ENCODE results near the gene IQSEC3. TPM values are rescaled to one million over a fixed set of nuclear protein-coding genes. Genes with fewer than 3 reads are reported as not detected.

Gene IQSEC3
- total and polyA plus RNA-seq, 2 of the 13 experiments (the other 11 are each of a cell fraction or from before 2014, with no cell fraction given): not detected

- no peak for TF ChIP-seq DRAP1 (CRISPR knock-in tag; IDR thresholded peaks at IDR 0.05)
- TF ChIP-seq FOXA3 (CRISPR knock-in tag; IDR thresholded peaks at IDR 0.05): no peak
- no peak for TF ChIP-seq MEF2D (CRISPR knock-in tag; IDR thresholded peaks at IDR 0.05)
- TF ChIP-seq MAFG (CRISPR knock-in tag; IDR thresholded peaks at IDR 0.05): no peak
- TF ChIP-seq ZBTB42 (CRISPR knock-in tag; IDR thresholded peaks at IDR 0.05): no peak
- TF ChIP-seq ZNF790 (CRISPR knock-in tag; IDR thresholded peaks at IDR 0.05; ENCODE audit: borderline replicate concordance): no peak
These were observed 51.3 kb downstream of the IQSEC3 start (continued) for GRCh38 chr12:117816-118345.

- Histone ChIP-seq H3K4me3 (replicated peaks in 1 of 3; ENCODE audit: insufficient read depth in 1 of 3, low read depth in 2 of 3, low read length in 3 of 3) (no peak overlapping the region), H3K4me1 (ENCODE audit: insufficient read depth, low read length) (no peaks in the 10 kb centered on the region), H2AFZ (ENCODE audit: low read length) (no peak overlapping the region), H3K27ac (ENCODE audit: extremely low read length, insufficient read depth, low read length) (no peak overlapping the region), H3K27me3 (ENCODE audit: control insufficient read depth in 1 of 2, insufficient read depth in 2 of 2, low read length in 2 of 2) (peaks cover 1 to 7% of the 10 kb centered on the region in 2 experiments; a peak in 2 of 5 replicates), H3K9ac (ENCODE audit: insufficient read depth, low read depth, low read length) (no peak overlapping the region), H3K4me2 (ENCODE audit: low read depth, low read length) (no peak overlapping the region), H3K79me2 (ENCODE audit: insufficient read depth, low read length) (no peaks in the 10 kb centered on the region), H3K9me3 (ENCODE audit: low read length) (no peaks in the 10 kb centered on the region), H4K20me1 (ENCODE audit: insufficient read depth, low read length) (no peaks in the 10 kb centered on the region), H3K36me3 (replicated peaks in 1 of 2; ENCODE audit: control insufficient read depth in 1 of 2, insufficient read depth in 2 of 2, low read length in 2 of 2) (no peaks in the 10 kb centered on the region)
- CTCF ChIA-PET (ENCODE audit: low intra/inter-chr PET ratio, low total read pairs): no interaction called here
- no peak for FAIRE-seq
- intact Hi-C loops (cut with micrococcal nuclease; ENCODE audit: unreplicated experiment) (no loop called here), in situ Hi-C loops (cut with HindIII; ENCODE audit: extremely low pct_ligation_motif_present, low pct_unique_long_range_greater_than_20kb) (no loop called here)
- 6% methylated on average over 2 of the region's 4 CpGs for WGBS (ENCODE audit: low lambda C conversion rate)
- no TSS peak for BruUV-seq (replicated peaks)
- POLR2A ChIA-PET: interaction anchor here (1.2 kb wide), 1 partner anchor 26 kb away, joined by 4 read pairs; no protein-coding TSS in a partner anchor
- no peak for ATAC-seq
- DNase-seq (ENCODE audit: low spot score): no peak
- TF ChIP-seq SP4 (CRISPR knock-in tag; IDR thresholded peaks at IDR 0.05) (no peak), REPIN1 (CRISPR knock-in tag; IDR thresholded peaks at IDR 0.05; ENCODE audit: borderline replicate concordance, low read depth) (no peak), UBTF (CRISPR knock-in tag; IDR thresholded peaks at IDR 0.05) (no peak), ZNF468 (CRISPR knock-in tag; IDR thresholded peaks at IDR 0.05) (no peak), ZBTB43 (CRISPR knock-in tag; conservative IDR thresholded peaks at IDR 0.05) (no peak), FUBP1 (CRISPR knock-in tag; IDR thresholded peaks at IDR 0.05; ENCODE audit: borderline replicate concordance) (no peak), ZBTB37 (CRISPR knock-in tag; IDR thresholded peaks at IDR 0.05) (no peak), ATF7-NPFF (CRISPR knock-in tag; IDR thresholded peaks at IDR 0.05; ENCODE audit: low read depth) (no peak), MAX (IDR thresholded peaks at IDR 0.05) (no peak)
These were observed 52.0 kb downstream of the IQSEC3 start for GRCh38 chr12:118591-118990.
